ENCODE results near the gene BANK1. TPM values are rescaled to one million over a fixed set of nuclear protein-coding genes. Genes with fewer than 3 reads are reported as not detected.

The BANK1 gene
- total and polyA plus RNA-seq, 2 of the 8 experiments (the other 6 are each of a cell fraction or from before 2014, with no cell fraction given) = 0.59 to 0.93 TPM

GRCh38 chr4:101858641-101859040 is 68.1 kb downstream of the BANK1 start:
- Histone ChIP-seq H2AK5ac (ENCODE audit: low read depth, low read length) (no peak overlapping the region), H3K9ac (replicated peaks in 1 of 4; ENCODE audit: extremely low read depth in 1 of 4, low read depth in 3 of 4, low read length in 3 of 4) (no peak overlapping the region), H3K79me2 (ENCODE audit: control insufficient read depth in 1 of 2, insufficient read depth in 2 of 2, low read length in 2 of 2) (no peaks in the 10 kb centered on the region), H3K18ac (ENCODE audit: extremely low read depth, low read length) (no peak overlapping the region), H4K20me1 (replicated peaks in 1 of 2; ENCODE audit: control insufficient read depth in 1 of 2, insufficient read depth in 2 of 2, low read length in 2 of 2) (no peaks in the 10 kb centered on the region), H3K27me3 (replicated peaks in 1 of 4; ENCODE audit: control insufficient read depth in 3 of 4, extremely low read depth in 1 of 4, insufficient read depth in 3 of 4, low read length in 3 of 4) (no peaks in the 10 kb centered on the region), H2BK120ac (replicated peaks; ENCODE audit: low read depth, low read length) (no peak overlapping the region), H3K79me1 (ENCODE audit: low read depth, low read length) (no peaks in the 10 kb centered on the region), H2AFZ (ENCODE audit: low read length) (no peak overlapping the region), H4K8ac (ENCODE audit: extremely low read depth, insufficient read depth, low read length) (no peak overlapping the region), H3K4me2 (ENCODE audit: insufficient read depth in 1 of 2, low read depth in 2 of 2, low read length in 2 of 2) (no peak overlapping the region), H3K27ac (ENCODE audit: low read depth, low read length) (no peak overlapping the region), H3K36me3 (ENCODE audit: control insufficient read depth in 2 of 4, insufficient read depth in 4 of 4, low read length in 3 of 4) (no peaks in the 10 kb centered on the region), H2BK20ac (ENCODE audit: low read length) (no peak overlapping the region), H2BK15ac (ENCODE audit: low read length) (no peak overlapping the region), H3K23ac (ENCODE audit: insufficient read length) (no peak overlapping the region), H2BK12ac (ENCODE audit: low read depth, low read length) (no peak overlapping the region), H3K9me3 (ENCODE audit: insufficient read depth in 2 of 2, low read depth in 1 of 2, low read length in 1 of 2) (no peaks in the 10 kb centered on the region), H2BK5ac (ENCODE audit: low read depth, low read length) (no peak overlapping the region), H4K91ac (replicated peaks; ENCODE audit: insufficient read length, low read length) (no peak overlapping the region), H3K56ac (replicated peaks; ENCODE audit: insufficient read length, low read depth, low read length) (no peak overlapping the region), H3K14ac (ENCODE audit: insufficient read length) (no peak overlapping the region), H3K4me1 (replicated peaks in 1 of 4; ENCODE audit: control insufficient read depth in 3 of 4, insufficient read depth in 4 of 4, low read length in 3 of 4) (no peaks in the 10 kb centered on the region), H3K4ac (replicated peaks; ENCODE audit: insufficient read length, low read depth, low read length) (no peak overlapping the region), H3K4me3 (ENCODE audit: extremely low read depth in 1 of 4, insufficient read depth in 2 of 4, low read depth in 3 of 4, low read length in 4 of 4) (no peak overlapping the region), H3K23me2 (ENCODE audit: low read depth, low read length) (no peaks in the 10 kb centered on the region), H4K5ac (ENCODE audit: insufficient read length, low read depth, low read length) (no peak overlapping the region)
- DNase-seq (ENCODE audit: low read depth in 1 of 2, low spot score in 2 of 2) (no peak), FAIRE-seq (no peak)
- ChIA-PET POLR2A (ENCODE audit: partially characterized antibody) (no interaction called here), CTCF (ENCODE audit: partially characterized antibody) (no interaction called here)
- WGBS, 2 experiments (ENCODE audit: extremely low coverage in 1 of 2, insufficient coverage in 1 of 2, insufficient read length in 1 of 2, insufficient replicate concordance in 2 of 2, low coverage in 1 of 2, low lambda C conversion rate in 2 of 2, missing lambda C conversion rate in 1 of 2) = 93% methylated on average over 4 of the region's 4 CpGs; no CpG with 5 or more reads in 1 of the 2 experiments
- no peak for TF ChIP-seq NANOG (IDR thresholded peaks at IDR 0.05; ENCODE audit: insufficient read depth, low read depth, low read length, poor library complexity, severe bottlenecking)
- no peak for TF ChIP-seq EZH2 (IDR thresholded peaks at IDR 0.05; ENCODE audit: low read depth, low read length, severe bottlenecking)
- no peak for TF ChIP-seq TAF7 (optimal IDR thresholded peaks at IDR 0.05; ENCODE audit: borderline replicate concordance, low read depth, low read length)
- TF ChIP-seq CBX5 (IDR thresholded peaks at IDR 0.05; ENCODE audit: low read depth, low read length) = no peak
- no peak for TF ChIP-seq RBBP5 (IDR thresholded peaks at IDR 0.05; ENCODE audit: borderline replicate concordance, low read depth, low read length)
- TF ChIP-seq BACH1 (IDR thresholded peaks at IDR 0.05; ENCODE audit: low read length) = no peak
- no peak for TF ChIP-seq GTF2F1 (IDR thresholded peaks at IDR 0.05; ENCODE audit: borderline replicate concordance, low read depth, low read length)
- no peak for TF ChIP-seq BRCA1 (IDR thresholded peaks at IDR 0.05; ENCODE audit: low read depth, low read length)
- no peak for TF ChIP-seq HDAC2 (IDR thresholded peaks at IDR 0.05; ENCODE audit: borderline replicate concordance in 1 of 2, low read depth in 2 of 2, low read length in 2 of 2)
- TF ChIP-seq KDM5A (IDR thresholded peaks at IDR 0.05; ENCODE audit: low read length) = no peak
- no peak for TF ChIP-seq POLR2A (IDR thresholded peaks at IDR 0.05; ENCODE audit: control extremely low read depth in 1 of 2, low read depth in 2 of 2, low read length in 2 of 2)
- TF ChIP-seq RNF2 (IDR thresholded peaks at IDR 0.05; ENCODE audit: borderline replicate concordance, low read depth, low read length, missing control alignments, poor library complexity, severe bottlenecking) = no peak
- no peak for TF ChIP-seq CTBP2 (IDR thresholded peaks at IDR 0.05; ENCODE audit: borderline replicate concordance, insufficient read depth, insufficient read length, low read length)
- TF ChIP-seq SIRT6 (IDR thresholded peaks at IDR 0.05; ENCODE audit: low read length) = no peak
